ENCODE results near the gene KCNG1.

DNA sequence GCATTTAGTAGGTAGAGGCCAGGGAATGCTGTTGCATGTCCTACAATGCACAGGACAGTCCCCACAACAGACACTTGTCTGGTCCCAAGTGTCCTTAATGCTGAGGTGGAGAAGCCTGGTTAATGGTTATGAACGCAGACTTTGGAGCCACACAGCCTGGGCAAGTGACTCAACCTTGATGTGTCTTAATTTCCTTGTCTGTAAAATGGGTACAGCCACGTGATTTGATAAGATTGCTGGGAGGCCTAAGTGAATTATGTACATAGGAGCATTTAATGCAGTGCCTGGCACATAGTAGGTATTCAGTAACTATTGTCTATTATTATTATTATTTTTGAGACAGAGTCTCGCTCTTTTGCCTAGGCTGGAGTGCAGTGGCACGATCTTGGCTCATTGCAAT is 11.4 kb downstream of the KCNG1 start:
- TF ChIP-seq POLR2A (IDR thresholded peaks at IDR 0.05; ENCODE audit: low read depth, low read length): no peak
- TF ChIP-seq POLR2AphosphoS5 (IDR thresholded peaks at IDR 0.05; ENCODE audit: low read depth, low read length): no peak
- no peak for TF ChIP-seq TAF1 (IDR thresholded peaks at IDR 0.05; ENCODE audit: borderline replicate concordance, low read depth, low read length)
